ENCODE data around the gene MOCOS. TPM values are rescaled to one million over a fixed set of nuclear protein-coding genes. Genes with fewer than 3 reads are reported as not detected.

The MOCOS gene
- total RNA-seq, 1 donor from 2014 or later = 1.9 TPM

DNA sequence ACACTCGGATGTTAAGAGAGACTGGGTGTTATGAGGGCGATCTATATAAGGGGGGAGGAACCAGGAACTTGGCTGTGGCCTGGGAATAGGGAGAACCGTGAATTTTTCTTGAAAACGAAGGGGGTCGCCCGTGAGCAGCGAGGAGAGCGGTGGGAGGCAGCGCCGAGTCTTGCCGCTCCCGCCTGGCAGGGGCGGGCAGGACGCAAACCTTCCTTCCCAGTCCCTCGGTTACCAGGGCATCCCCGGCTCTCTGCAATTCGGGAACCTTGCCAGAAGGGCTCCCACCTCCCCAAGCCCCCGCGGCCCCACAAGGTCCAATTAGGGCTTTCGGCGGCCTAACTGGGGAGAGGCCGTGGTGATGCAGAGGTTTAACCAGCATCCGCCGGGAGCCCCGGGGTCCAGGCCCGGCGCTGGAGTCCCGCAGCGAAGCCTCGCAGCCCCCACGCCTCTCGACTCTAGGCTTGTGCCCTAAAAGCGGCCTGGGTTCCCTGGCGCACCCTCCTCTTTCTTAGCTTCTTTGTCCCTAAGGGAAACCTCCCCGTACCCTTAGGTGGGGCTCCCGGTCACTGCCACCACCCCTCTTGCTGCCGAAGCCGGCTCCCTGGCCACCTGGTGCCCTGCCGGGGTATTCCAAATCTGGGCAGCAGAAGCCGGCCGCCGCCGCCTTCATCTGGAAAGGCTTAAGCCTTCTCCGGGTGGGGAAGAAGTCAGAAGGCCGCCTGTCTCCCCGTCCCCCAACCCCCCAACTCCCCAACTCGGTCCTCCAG, 109.5 kb downstream of the MOCOS start:
- Histone ChIP-seq H3K36me3 (ENCODE audit: insufficient read depth, low read length) (no peaks in the 10 kb centered on the region), H3K9ac (ENCODE audit: low read length) (peak overlapping the region; percentile 83), H3K4me1 (ENCODE audit: insufficient read depth, low read length) (peaks cover 8% of the 10 kb centered on the region), H3K27ac (ENCODE audit: low read depth, low read length) (peak overlapping the region; percentile 47), H3K79me2 (ENCODE audit: insufficient read depth, low read length) (peaks cover 25% of the 10 kb centered on the region), H3K4me2 (ENCODE audit: low read length) (peak overlapping the region; percentile 84), H3K27me3 (ENCODE audit: insufficient read depth, low read length) (no peaks in the 10 kb centered on the region), H3K4me3 (ENCODE audit: insufficient read depth, low read depth, low read length) (peak overlapping the region; percentile 62), H4K20me1 (ENCODE audit: insufficient read depth, low read length) (peaks cover 2% of the 10 kb centered on the region), H3K9me3 (ENCODE audit: insufficient read depth, low read depth, low read length) (no peaks in the 10 kb centered on the region), H2AFZ (ENCODE audit: low read depth, low read length) (peak overlapping the region; percentile 74)
- Mint-ChIP-seq H3K27ac (ENCODE audit: unreplicated experiment) (no peak overlapping the region), H3K4me3 (ENCODE audit: unreplicated experiment) (peak overlapping the region; percentile 69), H3K4me1 (ENCODE audit: low read depth, unreplicated experiment) (peaks cover 3% of the 10 kb centered on the region), H3K27me3 (ENCODE audit: low read depth, unreplicated experiment) (peaks cover 19% of the 10 kb centered on the region), H3K9me3 (ENCODE audit: unreplicated experiment) (no peaks in the 10 kb centered on the region), H3K36me3 (ENCODE audit: low read depth, unreplicated experiment) (no peaks in the 10 kb centered on the region)
- peak; percentile 77 for DNase-seq (ENCODE audit: low read depth)
- FAIRE-seq = peak; percentile 23
- TF ChIP-seq, protein P1, sequence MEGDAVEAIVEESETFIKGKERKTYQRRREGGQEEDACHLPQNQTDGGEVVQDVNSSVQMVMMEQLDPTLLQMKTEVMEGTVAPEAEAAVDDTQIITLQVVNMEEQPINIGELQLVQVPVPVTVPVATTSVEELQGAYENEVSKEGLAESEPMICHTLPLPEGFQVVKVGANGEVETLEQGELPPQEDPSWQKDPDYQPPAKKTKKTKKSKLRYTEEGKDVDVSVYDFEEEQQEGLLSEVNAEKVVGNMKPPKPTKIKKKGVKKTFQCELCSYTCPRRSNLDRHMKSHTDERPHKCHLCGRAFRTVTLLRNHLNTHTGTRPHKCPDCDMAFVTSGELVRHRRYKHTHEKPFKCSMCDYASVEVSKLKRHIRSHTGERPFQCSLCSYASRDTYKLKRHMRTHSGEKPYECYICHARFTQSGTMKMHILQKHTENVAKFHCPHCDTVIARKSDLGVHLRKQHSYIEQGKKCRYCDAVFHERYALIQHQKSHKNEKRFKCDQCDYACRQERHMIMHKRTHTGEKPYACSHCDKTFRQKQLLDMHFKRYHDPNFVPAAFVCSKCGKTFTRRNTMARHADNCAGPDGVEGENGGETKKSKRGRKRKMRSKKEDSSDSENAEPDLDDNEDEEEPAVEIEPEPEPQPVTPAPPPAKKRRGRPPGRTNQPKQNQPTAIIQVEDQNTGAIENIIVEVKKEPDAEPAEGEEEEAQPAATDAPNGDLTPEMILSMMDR (IDR thresholded peaks at IDR 0.05; ENCODE audit: insufficient read depth, low read depth, low read length) = peak; percentile 41
- no peak for TF ChIP-seq EZH2 (IDR thresholded peaks at IDR 0.05; ENCODE audit: insufficient read depth, low read length)

DNA sequence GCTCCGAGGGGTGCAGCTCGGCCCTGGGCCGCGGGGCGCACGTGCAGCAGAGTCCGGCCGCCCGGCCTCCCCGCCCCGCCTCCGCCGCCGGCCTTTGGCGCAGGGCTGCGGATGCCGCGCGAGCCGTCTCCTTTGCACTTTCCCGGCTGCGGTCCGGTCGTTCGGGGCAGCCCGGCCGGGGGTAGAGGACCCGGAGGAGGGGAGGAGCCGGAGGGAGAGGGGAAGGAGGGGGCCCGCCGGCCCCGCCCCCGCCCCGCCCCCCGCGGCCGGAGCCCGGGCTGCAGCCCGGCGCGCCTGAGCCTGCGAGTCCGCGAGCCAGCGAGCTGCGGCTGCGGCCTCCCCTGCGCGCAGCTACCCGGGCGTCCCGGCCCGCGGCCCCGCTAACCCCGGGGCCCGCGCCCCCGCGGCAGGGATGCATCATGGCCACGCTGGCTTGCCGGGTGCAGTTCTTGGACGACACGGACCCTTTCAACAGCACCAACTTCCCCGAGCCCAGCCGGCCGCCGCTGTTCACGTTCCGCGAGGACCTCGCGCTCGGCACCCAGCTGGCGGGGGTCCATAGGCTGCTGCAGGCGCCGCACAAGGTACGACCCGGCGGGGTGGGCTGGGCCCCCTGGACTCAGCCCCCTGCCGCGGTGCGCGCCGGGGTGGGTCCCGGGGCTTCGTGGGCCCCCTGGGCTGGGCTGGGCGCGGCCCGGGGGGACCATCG, 110.3 kb downstream of the MOCOS start, which contains the start of gene FHOD3:
Gene FHOD3 (plus strand): TSS at position 297 of the 709 bp plus-strand sequence. CDS start 123 bp downstream, at position 420.
- DNase-seq (ENCODE audit: low read depth) (peak; percentile 41), FAIRE-seq (no peak)
- Histone ChIP-seq H3K9me3 (ENCODE audit: insufficient read depth, low read depth, low read length) (no peaks in the 10 kb centered on the region), H3K36me3 (ENCODE audit: insufficient read depth, low read length) (no peaks in the 10 kb centered on the region), H4K20me1 (ENCODE audit: insufficient read depth, low read length) (peaks cover 2% of the 10 kb centered on the region), H3K4me1 (ENCODE audit: insufficient read depth, low read length) (peaks cover 13% of the 10 kb centered on the region), H3K4me2 (ENCODE audit: low read length) (peak within 1 kb of the TSS; percentile 84), H3K27me3 (ENCODE audit: insufficient read depth, low read length) (no peaks in the 10 kb centered on the region), H2AFZ (ENCODE audit: low read depth, low read length) (peak within 1 kb of the TSS; percentile 75), H3K4me3 (ENCODE audit: insufficient read depth, low read depth, low read length) (peak within 1 kb of the TSS; percentile 62), H3K79me2 (ENCODE audit: insufficient read depth, low read length) (peaks cover 32% of the 10 kb centered on the region), H3K27ac (ENCODE audit: low read depth, low read length) (peak within 1 kb of the TSS; percentile 47), H3K9ac (ENCODE audit: low read length) (peak within 1 kb of the TSS; percentile 83)
- Mint-ChIP-seq H3K9me3 (ENCODE audit: unreplicated experiment) (no peaks in the 10 kb centered on the region), H3K27ac (ENCODE audit: unreplicated experiment) (no peak within 1 kb of the TSS), H3K4me1 (ENCODE audit: low read depth, unreplicated experiment) (peaks cover 10% of the 10 kb centered on the region), H3K27me3 (ENCODE audit: low read depth, unreplicated experiment) (peaks cover 23% of the 10 kb centered on the region), H3K36me3 (ENCODE audit: low read depth, unreplicated experiment) (no peaks in the 10 kb centered on the region), H3K4me3 (ENCODE audit: unreplicated experiment) (peak within 1 kb of the TSS; percentile 77)
- no peak for TF ChIP-seq EZH2 (IDR thresholded peaks at IDR 0.05; ENCODE audit: insufficient read depth, low read length)
- TF ChIP-seq, protein P1 (IDR thresholded peaks at IDR 0.05; ENCODE audit: insufficient read depth, low read depth, low read length) = no peak
